H1 (cell line): Measurements from ENCODE around the gene MAP6.

ENCODE experiments used
- ATF3 ChIP-seq: IDR thresholded peaks from 2 replicates; pipeline ENCODE4 v1.6.1; 2011; ENCODE audit warnings: low read depth, mild to moderate bottlenecking, low read length; ENCODE audit not compliant: insufficient read depth
- CTCF ChIP-seq, 3 experiments: IDR thresholded peaks; 1 replicate in 2 of 3; 2 replicates in 1 of 3; pipeline versions ENCODE4 v1.5.1 to v1.6.1; 2011; ENCODE audit warnings: low read length in 3 of 3, mild to moderate bottlenecking in 3 of 3, inconsistent platforms in 2 of 3, low read depth in 1 of 3, moderate library complexity in 1 of 3; ENCODE audit not compliant: insufficient read depth in 1 of 3; ENCODE audit errors: control extremely low read depth in 1 of 3
- EGR1 ChIP-seq: IDR thresholded peaks from 2 replicates; pipeline ENCODE4 v1.6.1; 2011; ENCODE audit warnings: low read depth, low read length, borderline replicate concordance
- EP300 ChIP-seq, 2 experiments: IDR thresholded peaks; 1 replicate in 1 of 2; 2 replicates in 1 of 2; pipeline ENCODE4 v1.6.1; 2011 to 2012; ENCODE audit warnings: low read depth in 2 of 2, low read length in 2 of 2, mild to moderate bottlenecking in 2 of 2, borderline replicate concordance in 1 of 2, inconsistent platforms in 1 of 2, moderate library complexity in 1 of 2
- GTF2F1 ChIP-seq: IDR thresholded peaks from 2 replicates; pipeline ENCODE4 v1.6.1; 2012; ENCODE audit warnings: low read depth, low read length, improper control_type of control experiment, borderline replicate concordance
- POLR2A ChIP-seq, 2 experiments: IDR thresholded peaks; 1 replicate in 1 of 2; 2 replicates in 1 of 2; pipeline ENCODE4 v1.6.1; 2011; ENCODE audit warnings: low read depth in 2 of 2, low read length in 2 of 2, mild to moderate bottlenecking in 2 of 2; ENCODE audit errors: control extremely low read depth in 1 of 2
- RFX5 ChIP-seq: IDR thresholded peaks from 2 replicates; pipeline ENCODE4 v1.6.1; 2011; ENCODE audit warnings: low read depth, low read length, improper control_type of control experiment, borderline replicate concordance
- RXRA ChIP-seq: IDR thresholded peaks from 2 replicates; pipeline ENCODE4 v1.6.1; 2011; ENCODE audit warnings: low read depth, mild to moderate bottlenecking, low read length, moderate library complexity; ENCODE audit not compliant: insufficient read depth
- SAP30 ChIP-seq: fragments of 300-600 bp; sonication (generic); IDR thresholded peaks from 2 replicates; pipeline ENCODE4 v1.7.1; 2012; ENCODE audit warnings: low read length, moderate library complexity, mild to moderate bottlenecking, inconsistent platforms; ENCODE audit not compliant: insufficient read depth, insufficient replicate concordance
- TAF1 ChIP-seq: IDR thresholded peaks from 2 replicates; pipeline ENCODE4 v1.6.1; 2011; ENCODE audit warnings: mild to moderate bottlenecking, low read depth, low read length
- TBP ChIP-seq: IDR thresholded peaks from 2 replicates; pipeline ENCODE4 v1.6.1; 2011; ENCODE audit warnings: low read depth, low read length, improper control_type of control experiment

- TF ChIP-seq CTCF (IDR thresholded peaks at IDR 0.05; ENCODE audit: control extremely low read depth in 1 of 3, insufficient read depth in 1 of 3, low read depth in 1 of 3, low read length in 3 of 3), result peak in 2 of 3 experiments; percentile 2 to 23; a peak in 2 of 4 replicates
- no peak for TF ChIP-seq GTF2F1
- TF ChIP-seq RXRA, result no peak
- TF ChIP-seq EP300 (IDR thresholded peaks at IDR 0.05; ENCODE audit: borderline replicate concordance in 1 of 2, low read depth in 2 of 2, low read length in 2 of 2), result no peak
- no peak for TF ChIP-seq SAP30
- no peak for TF ChIP-seq EGR1
- no peak for TF ChIP-seq ATF3
- TF ChIP-seq TBP, result 0 out of 2 replicates have a peak, but pooled peaks have one; percentile 1
- TF ChIP-seq TAF1, result no peak
- no peak for TF ChIP-seq POLR2A (IDR thresholded peaks at IDR 0.05; ENCODE audit: control extremely low read depth in 1 of 2, low read depth in 2 of 2, low read length in 2 of 2)
- TF ChIP-seq RFX5, result no peak
Measured at GRCh38 chr11:75667255-75667830, 1.5 kb downstream of the MAP6 start.
